ENCODE measurements around the gene P2RX7. TPM values are rescaled to one million over a fixed set of nuclear protein-coding genes. Genes with fewer than 3 reads are reported as not detected.
A peak's percentile ranks its signal among the peaks of the same experiment; 100 is the strongest.
"Not testable (repeated sequence)": the region's sequence is repeated elsewhere in the genome, so short reads cannot be mapped to it uniquely, and the experiment has no call there.

P2RX7 gene
- total RNA-seq, 1 donor from 2014 or later: 0.82 TPM

GRCh38 chr12:121229826-121230537 lies 97.3 kb downstream of the P2RX7 start:
- peaks cover 11% of the 10 kb centered on the region for H3K27me3 Mint-ChIP-seq (ENCODE audit: unreplicated experiment)
- H3K9me3 Mint-ChIP-seq (ENCODE audit: unreplicated experiment); H3K4me3 Mint-ChIP-seq (ENCODE audit: unreplicated experiment); H3K4me1 Mint-ChIP-seq (ENCODE audit: unreplicated experiment); H3K27ac Mint-ChIP-seq (ENCODE audit: unreplicated experiment); H3K36me3 Mint-ChIP-seq (ENCODE audit: low read depth, unreplicated experiment): not testable (repeated sequence)
- peak; percentile 93 for TF ChIP-seq CTCF (IDR thresholded peaks at IDR 0.05; ENCODE audit: unreplicated experiment)
- peak; percentile 79 for DNase-seq (ENCODE audit: low spot score)

- Mint-ChIP-seq H3K27ac (ENCODE audit: unreplicated experiment) (no peak overlapping the region), H3K4me1 (ENCODE audit: unreplicated experiment) (no peaks in the 10 kb centered on the region), H3K27me3 (ENCODE audit: unreplicated experiment) (peaks cover 11% of the 10 kb centered on the region), H3K4me3 (ENCODE audit: unreplicated experiment) (no peak overlapping the region), H3K36me3 (ENCODE audit: low read depth, unreplicated experiment) (peaks cover 4% of the 10 kb centered on the region), H3K9me3 (ENCODE audit: unreplicated experiment) (no peaks in the 10 kb centered on the region)
- no peak for DNase-seq (ENCODE audit: low spot score)
- peak; percentile 15 for TF ChIP-seq CTCF (IDR thresholded peaks at IDR 0.05; ENCODE audit: unreplicated experiment)
These were observed 97.8 kb downstream of the P2RX7 start for GRCh38 chr12:121230538-121230907.

GRCh38 chr12:121232163-121232562 lies 99.5 kb downstream of the P2RX7 start:
- Mint-ChIP-seq H3K9me3 (ENCODE audit: unreplicated experiment) (no peaks in the 10 kb centered on the region), H3K4me1 (ENCODE audit: unreplicated experiment) (no peaks in the 10 kb centered on the region), H3K36me3 (ENCODE audit: low read depth, unreplicated experiment) (peaks cover 9% of the 10 kb centered on the region), H3K27ac (ENCODE audit: unreplicated experiment) (no peak overlapping the region), H3K4me3 (ENCODE audit: unreplicated experiment) (no peak overlapping the region), H3K27me3 (ENCODE audit: unreplicated experiment) (peaks cover 11% of the 10 kb centered on the region)
- TF ChIP-seq CTCF (IDR thresholded peaks at IDR 0.05; ENCODE audit: unreplicated experiment): no peak
- DNase-seq (ENCODE audit: low spot score): no peak

GRCh38 chr12:121232977-121233627 lies 100.4 kb downstream of the P2RX7 start:
- peaks cover 13% of the 10 kb centered on the region for H3K27me3 Mint-ChIP-seq (ENCODE audit: unreplicated experiment)
- no peak overlapping the region for H3K27ac Mint-ChIP-seq (ENCODE audit: unreplicated experiment)
- H3K9me3 Mint-ChIP-seq (ENCODE audit: unreplicated experiment): no peaks in the 10 kb centered on the region
- TF ChIP-seq CTCF (IDR thresholded peaks at IDR 0.05; ENCODE audit: unreplicated experiment): no peak
- H3K4me3 Mint-ChIP-seq (ENCODE audit: unreplicated experiment): no peak overlapping the region
- H3K36me3 Mint-ChIP-seq (ENCODE audit: low read depth, unreplicated experiment): peaks cover 15% of the 10 kb centered on the region
- no peak for DNase-seq (ENCODE audit: low spot score)
- peaks cover 8% of the 10 kb centered on the region for H3K4me1 Mint-ChIP-seq (ENCODE audit: unreplicated experiment)

- Mint-ChIP-seq H3K27ac (ENCODE audit: unreplicated experiment) (no peak overlapping the region), H3K36me3 (ENCODE audit: low read depth, unreplicated experiment) (peaks cover 15% of the 10 kb centered on the region), H3K9me3 (ENCODE audit: unreplicated experiment) (no peaks in the 10 kb centered on the region), H3K4me3 (ENCODE audit: unreplicated experiment) (no peak overlapping the region), H3K4me1 (ENCODE audit: unreplicated experiment) (peaks cover 13% of the 10 kb centered on the region), H3K27me3 (ENCODE audit: unreplicated experiment) (peaks cover 14% of the 10 kb centered on the region)
- no peak for TF ChIP-seq CTCF (IDR thresholded peaks at IDR 0.05; ENCODE audit: unreplicated experiment)
- DNase-seq (ENCODE audit: low spot score): no peak
These were observed 100.9 kb downstream of the P2RX7 start for GRCh38 chr12:121233628-121234020.
